HepG2 (cell line): ENCODE data around the gene SLC19A3. TPM values are rescaled to one million over a fixed set of nuclear protein-coding genes. Genes with fewer than 3 reads are reported as not detected.

ENCODE experiments used
- BHLHE40 ChIP-seq: IDR thresholded peaks from 2 replicates; pipeline ENCODE4 v1.6.1; 2011; ENCODE audit warnings: low read length, improper control_type of control experiment
- FOSL2 ChIP-seq: sonication (generic); formaldehyde crosslinking; IDR thresholded peaks from 2 replicates; pipeline ENCODE4 v1.4.0; 2020; ENCODE audit warnings: missing genetic modification reagents
- FOXO1 ChIP-seq: sonication (generic); formaldehyde crosslinking; IDR thresholded peaks from 2 replicates; pipeline ENCODE4 v1.4.0; 2020; ENCODE audit warnings: missing genetic modification reagents
- GTF3A ChIP-seq: sonication (generic); formaldehyde crosslinking; conservative IDR thresholded peaks from 2 replicates; pipeline ENCODE4 v1.4.0; 2020; ENCODE audit warnings: mild to moderate bottlenecking, missing genetic modification reagents
- HMG20A ChIP-seq: IDR thresholded peaks from 2 replicates; pipeline ENCODE4 v1.6.1; 2016; ENCODE audit warnings: borderline replicate concordance
- KAT8 ChIP-seq: IDR thresholded peaks from 2 replicates; pipeline ENCODE4 v1.6.1; 2016; ENCODE audit warnings: missing genetic modification reagents, missing compliant biosample characterization
- NFIB ChIP-seq: sonication (generic); formaldehyde crosslinking; IDR thresholded peaks from 2 replicates; pipeline ENCODE4 v1.9.0; 2021; ENCODE audit warnings: missing genetic modification reagents, mild to moderate bottlenecking, borderline replicate concordance
- REL ChIP-seq: sonication (generic); formaldehyde crosslinking; conservative IDR thresholded peaks from 2 replicates; pipeline ENCODE4 v1.8.0; 2022; ENCODE audit warnings: mild to moderate bottlenecking, missing genetic modification reagents, moderate library complexity
- SIN3B ChIP-seq: fragments of 150-350 bp; IDR thresholded peaks from 2 replicates; pipeline ENCODE4 v1.6.1; 2014; ENCODE audit warnings: low read length
- SNAPC2 ChIP-seq: sonication (generic); formaldehyde crosslinking; IDR thresholded peaks from 2 replicates; pipeline ENCODE4 v1.8.1; 2022; ENCODE audit warnings: mild to moderate bottlenecking, missing genetic modification reagents
- SOX13 ChIP-seq, 3 experiments: fragments of 450-650 bp in 1 of 3; sonication (generic) in 1 of 3; formaldehyde crosslinking in 1 of 3; IDR thresholded peaks in 2 of 3; conservative IDR thresholded peaks in 1 of 3; 2 replicates each; pipeline versions ENCODE4 v1.5.0 to v1.6.1; 2016 to 2020; ENCODE audit warnings: antibody characterized with exemption in 1 of 3, mild to moderate bottlenecking in 1 of 3, missing compliant biosample characterization in 1 of 3, missing genetic modification reagents in 1 of 3, moderate library complexity in 1 of 3
- SP5 ChIP-seq: IDR thresholded peaks from 2 replicates; pipeline ENCODE4 v1.6.1; 2016; ENCODE audit warnings: low read depth, borderline replicate concordance
- TEAD3 ChIP-seq: optimal IDR thresholded peaks from 2 replicates; pipeline ENCODE3; 2016; ENCODE audit warnings: borderline replicate concordance
- YY1 ChIP-seq: IDR thresholded peaks from 2 replicates; pipeline ENCODE4 v1.6.1; 2011; ENCODE audit warnings: low read length, low read depth, moderate library complexity, mild to moderate bottlenecking; ENCODE audit not compliant: insufficient read depth, insufficient replicate concordance
- ZNF101 ChIP-seq: sonication (generic); formaldehyde crosslinking; IDR thresholded peaks from 2 replicates; pipeline ENCODE4 v1.4.0; 2020; ENCODE audit warnings: mild to moderate bottlenecking, low read depth, missing genetic modification reagents, borderline replicate concordance
- ZNF142 ChIP-seq: sonication (generic); formaldehyde crosslinking; IDR thresholded peaks from 2 replicates; pipeline ENCODE4 v1.4.0; 2020; ENCODE audit warnings: missing genetic modification reagents
- ZNF205 ChIP-seq: IDR thresholded peaks from 2 replicates; pipeline ENCODE4 v1.6.1; 2018; ENCODE audit warnings: missing biosample characterization, missing genetic modification reagents
- ZNF337 ChIP-seq: sonication (generic); formaldehyde crosslinking; IDR thresholded peaks from 2 replicates; pipeline ENCODE4 v1.5.1; 2020; ENCODE audit warnings: missing genetic modification reagents, low read depth, mild to moderate bottlenecking, borderline replicate concordance
- polyA plus RNA-seq, 8 experiments: library from polyadenylated mRNA; depleted of rRNA in 3 of 8; stranded (reverse) in 7 of 8; unstranded in 1 of 8; fragments of >200 nt; fragmentation: Illumina TruSeq in 4 of 8; extraction: Trizol in 4 of 8; gene quantifications; 2 replicates each; pipeline versions ENCODE4 v1.2.1 to v1.2.3, GENCODE V29; 2011 to 2016; ENCODE audit warnings: low read depth in 4 of 8, missing spikeins in 1 of 8, mixed read lengths in 1 of 8; ENCODE audit not compliant: insufficient read depth in 1 of 8
- total RNA-seq, 5 experiments: library from RNA; depleted of rRNA; stranded (reverse); fragments of >200 nt; fragmentation: Illumina TruSeq; extraction: Trizol; gene quantifications; 2 replicates each; pipeline ENCODE4 v1.2.3, GENCODE V29; 2016; ENCODE audit warnings: low read depth in 1 of 5
- TF ChIP-seq, protein P1 (sequence below): sonication (generic); formaldehyde crosslinking; IDR thresholded peaks from 2 replicates; pipeline ENCODE4 v1.4.0; 2020; ENCODE audit warnings: missing genetic modification reagents
- TF ChIP-seq, protein P2 (sequence below), 2 experiments: sonication (generic) in 1 of 2; formaldehyde crosslinking in 1 of 2; IDR thresholded peaks; 2 replicates each; pipeline versions ENCODE4 v1.4.0 to v1.6.1; 2018 to 2020; ENCODE audit warnings: missing genetic modification reagents in 2 of 2, borderline replicate concordance in 1 of 2, low read depth in 1 of 2, mild to moderate bottlenecking in 1 of 2, missing biosample characterization in 1 of 2

Gene SLC19A3
- total and polyA plus RNA-seq, 2 of the 13 experiments (the other 11 are each of a cell fraction or from before 2014, with no cell fraction given): 2.3 to 5.2 TPM

DNA sequence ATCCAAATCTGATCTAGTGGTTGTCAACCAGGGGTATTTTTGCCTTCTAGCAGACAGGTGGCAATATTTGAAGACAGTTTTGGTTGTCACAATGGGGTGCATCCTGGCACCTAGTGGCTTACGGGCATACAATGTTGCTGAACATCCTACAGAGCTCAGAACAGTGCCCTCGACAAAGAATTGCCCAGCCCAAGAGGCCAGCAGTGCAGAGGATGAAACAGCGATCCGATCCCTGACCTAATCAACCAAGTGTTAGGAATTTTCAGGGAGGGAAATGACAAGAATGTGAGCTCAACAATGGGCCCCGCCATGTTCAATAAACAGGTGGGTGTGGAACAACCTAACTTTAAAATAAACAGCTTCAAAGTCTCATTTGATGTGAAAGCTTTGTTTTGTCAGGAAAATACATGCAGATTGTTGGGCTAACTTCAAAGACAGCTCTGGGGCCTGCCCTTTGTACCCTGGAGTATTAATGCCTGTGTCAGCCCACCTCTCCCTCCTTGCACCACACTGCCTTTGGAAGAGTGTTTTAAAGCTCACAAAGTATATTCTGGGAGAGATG, 73.8 kb downstream of the SLC19A3 start (continued):
- TF ChIP-seq, protein P1, sequence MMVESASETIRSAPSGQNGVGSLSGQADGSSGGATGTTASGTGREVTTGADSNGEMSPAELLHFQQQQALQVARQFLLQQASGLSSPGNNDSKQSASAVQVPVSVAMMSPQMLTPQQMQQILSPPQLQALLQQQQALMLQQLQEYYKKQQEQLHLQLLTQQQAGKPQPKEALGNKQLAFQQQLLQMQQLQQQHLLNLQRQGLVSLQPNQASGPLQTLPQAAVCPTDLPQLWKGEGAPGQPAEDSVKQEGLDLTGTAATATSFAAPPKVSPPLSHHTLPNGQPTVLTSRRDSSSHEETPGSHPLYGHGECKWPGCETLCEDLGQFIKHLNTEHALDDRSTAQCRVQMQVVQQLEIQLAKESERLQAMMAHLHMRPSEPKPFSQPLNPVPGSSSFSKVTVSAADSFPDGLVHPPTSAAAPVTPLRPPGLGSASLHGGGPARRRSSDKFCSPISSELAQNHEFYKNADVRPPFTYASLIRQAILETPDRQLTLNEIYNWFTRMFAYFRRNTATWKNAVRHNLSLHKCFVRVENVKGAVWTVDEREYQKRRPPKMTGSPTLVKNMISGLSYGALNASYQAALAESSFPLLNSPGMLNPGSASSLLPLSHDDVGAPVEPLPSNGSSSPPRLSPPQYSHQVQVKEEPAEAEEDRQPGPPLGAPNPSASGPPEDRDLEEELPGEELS (CRISPR knock-in tag): peak; percentile 97
- TF ChIP-seq SP5 (CRISPR knock-in tag): peak; percentile 99
- TF ChIP-seq KAT8 (CRISPR knock-in tag): peak; percentile 52; the same call in 1 of the 2 replicates
- TF ChIP-seq REL (CRISPR knock-in tag): no peak
- no peak for TF ChIP-seq ZNF142 (CRISPR knock-in tag)
- peak; percentile 85 for TF ChIP-seq FOXO1 (CRISPR knock-in tag)
- no peak for TF ChIP-seq SIN3B
- no peak for TF ChIP-seq ZNF101
- TF ChIP-seq NFIB (CRISPR knock-in tag): no peak
- TF ChIP-seq ZNF337 (CRISPR knock-in tag): 0 out of 2 replicates have a peak, but pooled peaks have one; percentile 9
- TF ChIP-seq TEAD3 (CRISPR knock-in tag): peak; percentile 96
- TF ChIP-seq YY1: peak; percentile 43
- peak; percentile 82 for TF ChIP-seq HMG20A (CRISPR knock-in tag)
- TF ChIP-seq BHLHE40: peak; percentile 30; the same call in 1 of the 2 replicates
- TF ChIP-seq ZNF205 (CRISPR knock-in tag): peak; percentile 73; the same call in 1 of the 2 replicates
- peak; percentile 77; the same call in 1 of the 2 replicates for TF ChIP-seq FOSL2 (CRISPR knock-in tag)
- no peak for TF ChIP-seq GTF3A (CRISPR knock-in tag)
- peak; percentile 84; the same call in 1 of the 2 replicates for TF ChIP-seq SNAPC2 (CRISPR knock-in tag)
- TF ChIP-seq SOX13 (IDR thresholded peaks at IDR 0.05): peak; percentile 100
- peak in 1 of 2 experiments; percentile 100; a peak in 2 of 4 replicates for TF ChIP-seq SOX13 (CRISPR knock-in tag; conservative IDR thresholded peaks at IDR 0.05 in 1 of 2, IDR thresholded peaks at IDR 0.05 in 1 of 2)
- TF ChIP-seq, protein P2, sequence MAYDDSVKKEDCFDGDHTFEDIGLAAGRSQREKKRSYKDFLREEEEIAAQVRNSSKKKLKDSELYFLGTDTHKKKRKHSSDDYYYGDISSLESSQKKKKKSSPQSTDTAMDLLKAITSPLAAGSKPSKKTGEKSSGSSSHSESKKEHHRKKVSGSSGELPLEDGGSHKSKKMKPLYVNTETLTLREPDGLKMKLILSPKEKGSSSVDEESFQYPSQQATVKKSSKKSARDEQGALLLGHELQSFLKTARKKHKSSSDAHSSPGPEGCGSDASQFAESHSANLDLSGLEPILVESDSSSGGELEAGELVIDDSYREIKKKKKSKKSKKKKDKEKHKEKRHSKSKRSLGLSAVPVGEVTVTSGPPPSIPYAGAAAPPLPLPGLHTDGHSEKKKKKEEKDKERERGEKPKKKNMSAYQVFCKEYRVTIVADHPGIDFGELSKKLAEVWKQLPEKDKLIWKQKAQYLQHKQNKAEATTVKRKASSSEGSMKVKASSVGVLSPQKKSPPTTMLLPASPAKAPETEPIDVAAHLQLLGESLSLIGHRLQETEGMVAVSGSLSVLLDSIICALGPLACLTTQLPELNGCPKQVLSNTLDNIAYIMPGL (CRISPR knock-in tag; IDR thresholded peaks at IDR 0.05; ENCODE audit: borderline replicate concordance in 1 of 2, low read depth in 1 of 2): peak in 1 of 2 experiments; percentile 56; a peak in 1 of 4 replicates
